WTC11 (cell line): ENCODE results near the gene ENC1.

ENCODE experiments used
- CREB1 ChIP-seq: sonication (generic); formaldehyde crosslinking; IDR thresholded peaks from 2 replicates; pipeline ENCODE4 v1.8.0; 2023; ENCODE audit warnings: mild to moderate bottlenecking, missing genetic modification reagents
- CTCF ChIP-seq: fragments of 200-600 bp; IDR thresholded peaks from 2 replicates; pipeline ENCODE4 v1.8.0; 2022; ENCODE audit warnings: antibody characterized with exemption
- MAX ChIP-seq: sonication (generic); formaldehyde crosslinking; IDR thresholded peaks from 2 replicates; pipeline ENCODE4 v1.8.0; 2022; ENCODE audit warnings: mild to moderate bottlenecking, missing genetic modification reagents
- STAT6 ChIP-seq: sonication (generic); formaldehyde crosslinking; conservative IDR thresholded peaks from 2 replicates; pipeline ENCODE4 v1.8.1; 2023; ENCODE audit warnings: mild to moderate bottlenecking, low read depth, missing genetic modification reagents, moderate library complexity
- USF1 ChIP-seq: sonication (generic); formaldehyde crosslinking; IDR thresholded peaks from 2 replicates; pipeline ENCODE4 v1.8.0; 2022; ENCODE audit warnings: mild to moderate bottlenecking, missing genetic modification reagents
- USF2 ChIP-seq: sonication (generic); formaldehyde crosslinking; IDR thresholded peaks from 2 replicates; pipeline ENCODE4 v1.8.1; 2023; ENCODE audit warnings: mild to moderate bottlenecking, missing genetic modification reagents, moderate library complexity
- ZBTB21 ChIP-seq: sonication (generic); formaldehyde crosslinking; IDR thresholded peaks from 2 replicates; pipeline ENCODE4 v1.8.1; 2023; ENCODE audit warnings: mild to moderate bottlenecking, missing genetic modification reagents, borderline replicate concordance

GRCh38 chr5:74684900-74685851 is 44.6 kb upstream of the ENC1 start, which contains the start of gene HEXB:
- TF ChIP-seq CTCF (no peak), USF2 (CRISPR knock-in tag) (peak; percentile 88), STAT6 (CRISPR knock-in tag) (no peak), USF1 (CRISPR knock-in tag) (peak; percentile 82; the same call in 1 of the 2 replicates), ZBTB21 (no peak), MAX (peak; percentile 67; the same call in 1 of the 2 replicates), CREB1 (CRISPR knock-in tag) (0 out of 2 replicates have a peak, but pooled peaks have one; percentile 38)
